AG04449 (cell line): ENCODE data around the gene WDR43.

Source experiments
- CTCF ChIA-PET: fragments of 350-600 bp; formaldehyde crosslinking; extraction: SDS; loops from one replicate; lab custom pipeline; 2021; ENCODE audit warnings: antibody characterized with exemption; lab: Yijun Ruan, JAX
- POLR2A ChIA-PET: fragments of 400-600, 350-600 bp; formaldehyde crosslinking; extraction: SDS; loops from one replicate; lab custom pipeline; 2020; ENCODE audit warnings: antibody characterized with exemption, inconsistent platforms; lab: Yijun Ruan, JAX
- DNase-seq: peaks from one replicate; pipeline ENCODE4 v3.0.0-alpha.2; 2010; ENCODE audit warnings: low read depth, low spot score
- H3K4me3 ChIP-seq: 2 replicates; pipeline ENCODE4 v1.5.1; 2011; ENCODE audit warnings: low read depth, mild to moderate bottlenecking, control low read depth, low read length
- CTCF ChIP-seq: IDR thresholded peaks from one replicate; pipeline ENCODE4 v1.5.1; 2011; ENCODE audit warnings: mild to moderate bottlenecking, moderate library complexity, low read length, control low read depth, inconsistent platforms; ENCODE audit not compliant: insufficient read depth; ENCODE audit errors: missing control alignments

The WDR43 gene

GRCh38 chr2:28870146-28870891 is 24.1 kb upstream of the WDR43 start, which contains the start of gene TRMT61B:
Gene TRMT61B (minus strand): TSS chr2:28870309. CDS start chr2:28870277, 32 bp downstream.
- CTCF ChIA-PET = interaction anchor here (0.9 kb wide), 1 partner anchor 12 kb away, joined by 3 read pairs; no protein-coding TSS in a partner anchor

GRCh38 chr2:28871620-28872019 is 22.8 kb upstream of the WDR43 start:
- H3K4me3 ChIP-seq = no peak overlapping the region
- TF ChIP-seq CTCF = no peak
- no peak for DNase-seq
- ChIA-PET CTCF (no interaction called here), POLR2A (no interaction called here)

More at GRCh38 chr2:28870146-28870891, 24.1 kb upstream of the WDR43 start, which contains the start of gene TRMT61B:
- peak; percentile 69 for DNase-seq
- peak within 1 kb of the TSS; percentile 91 for H3K4me3 ChIP-seq
- TF ChIP-seq CTCF = no peak
- POLR2A ChIA-PET = interaction anchor here (0.5 to 1.2 kb wide), 6 partner anchors 13 to 948 kb away, joined by 3 to 4 read pairs (median 3); partner anchors contain the start of gene WDR43

DNA sequence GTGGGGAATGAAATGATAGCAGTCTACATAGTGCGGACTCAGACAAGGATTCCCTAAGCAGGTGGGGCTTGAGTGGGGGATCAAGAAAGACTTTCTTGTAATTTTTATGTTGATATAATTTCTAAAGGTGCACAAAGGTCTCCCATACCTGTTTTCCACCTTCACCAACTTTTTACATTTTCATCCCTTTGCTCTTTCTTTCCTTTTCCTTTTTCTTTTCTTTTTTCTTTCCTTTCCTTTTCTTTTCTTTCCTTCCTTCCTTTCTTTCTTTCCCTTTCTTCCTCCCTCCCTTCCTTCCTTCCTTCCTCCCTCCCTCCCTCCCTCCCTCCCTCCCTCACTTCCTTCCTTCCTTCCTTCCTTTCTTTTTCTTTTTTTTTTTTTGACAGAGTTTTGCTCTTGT is 14.3 kb upstream of the WDR43 start:
- TF ChIP-seq CTCF = no peak
- POLR2A ChIA-PET = no interaction called here
- no peak for DNase-seq
- CTCF ChIA-PET = no interaction called here
- H3K4me3 ChIP-seq = no peak overlapping the region

DNA sequence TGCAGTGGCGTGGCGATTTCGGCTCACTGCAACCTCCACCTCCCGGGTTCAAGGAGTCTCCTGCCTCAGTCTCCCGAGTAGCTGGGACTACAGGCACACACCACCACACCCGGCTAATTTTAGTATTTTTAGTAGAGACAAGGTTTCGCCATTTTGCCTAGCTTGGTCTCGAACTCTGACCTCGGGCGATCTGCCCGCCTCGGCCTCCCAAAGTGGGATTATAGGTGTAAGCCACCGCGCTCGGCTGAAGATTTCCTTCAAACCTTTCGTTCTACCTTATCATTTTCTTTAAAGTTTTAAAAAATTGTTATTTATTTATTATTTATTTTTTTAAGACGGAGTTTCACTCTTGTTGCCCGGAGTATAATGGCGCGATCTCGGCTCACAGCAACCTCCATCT is 979 bp upstream of the WDR43 start:
- no peak for TF ChIP-seq CTCF
- CTCF ChIA-PET = no interaction called here
- no peak overlapping the region for H3K4me3 ChIP-seq
- no peak for DNase-seq
- POLR2A ChIA-PET = no interaction called here

DNA sequence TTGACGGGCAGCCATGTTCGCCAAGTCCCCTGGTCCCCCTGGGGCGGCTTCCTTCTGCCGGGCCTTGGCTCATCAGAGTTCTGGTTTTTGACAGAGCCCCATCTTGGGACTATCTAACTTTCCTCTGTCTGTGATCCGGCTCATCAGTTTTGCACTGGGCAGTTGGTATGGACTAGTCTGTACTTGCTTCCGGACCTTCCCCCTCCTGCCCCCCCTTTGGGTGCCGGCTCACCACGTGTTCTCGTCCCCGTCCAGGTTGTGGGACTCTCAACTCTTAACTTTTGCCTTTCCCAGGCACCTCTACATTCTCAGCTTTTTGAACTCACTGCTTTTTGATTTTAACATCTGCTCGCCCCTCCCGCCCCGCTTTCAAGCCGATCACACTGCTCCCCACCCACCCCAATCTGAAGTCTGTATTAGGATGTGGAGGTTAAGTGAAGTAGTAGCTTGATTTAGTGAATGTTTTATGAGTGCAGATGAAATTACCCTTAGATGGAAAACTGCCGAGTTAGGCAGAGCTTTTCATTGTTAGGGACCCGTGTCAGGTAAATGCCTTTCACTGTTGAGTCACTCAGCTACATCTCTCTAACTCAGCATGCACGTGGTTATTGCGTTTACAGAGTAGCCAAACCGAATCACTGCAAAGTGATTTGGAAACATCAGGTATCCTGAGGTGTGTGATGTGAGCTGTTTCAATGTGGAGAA is 874 bp downstream of the WDR43 start:
- DNase-seq = no peak
- ChIA-PET CTCF (interaction anchor here (1.2 to 2.0 kb wide), 5 partner anchors 73 to 328 kb away, joined by 3 to 8 read pairs (median 5); no protein-coding TSS in a partner anchor), POLR2A (interaction anchor here (0.7 to 1.1 kb wide), 2 partner anchors 10 to 84 kb away, joined by 3 read pairs; no protein-coding TSS in a partner anchor)
- H3K4me3 ChIP-seq = peak overlapping the region; percentile 93
- no peak for TF ChIP-seq CTCF

DNA sequence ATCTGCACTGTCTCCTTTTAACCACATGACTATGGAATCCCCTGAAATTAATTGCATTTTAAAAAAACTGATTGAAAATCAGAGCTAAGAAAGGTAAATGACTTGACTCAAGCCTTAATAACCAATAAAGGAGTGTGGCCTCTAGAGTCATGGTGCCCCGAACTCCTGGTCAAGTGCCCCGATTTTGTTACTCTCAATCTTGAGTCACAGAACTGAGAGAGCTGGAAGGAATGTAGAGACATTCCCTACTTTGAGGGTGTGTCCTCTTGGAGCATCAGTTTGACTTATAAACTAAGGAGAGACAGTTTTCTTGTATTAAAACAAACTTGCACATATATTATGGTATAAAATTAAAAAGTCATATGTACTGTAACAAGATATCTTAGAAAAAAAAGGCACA is 2.4 kb downstream of the WDR43 start:
- CTCF ChIA-PET = interaction anchor here (1.8 to 2.0 kb wide), 2 partner anchors 75 to 76 kb away, joined by 7 to 8 read pairs; no protein-coding TSS in a partner anchor
- no peak overlapping the region for H3K4me3 ChIP-seq

More for the DNA sequence above, 2.4 kb downstream of the WDR43 start:
- no peak for TF ChIP-seq CTCF
- DNase-seq = no peak
- POLR2A ChIA-PET = no interaction called here
